Right atrium auricular region (tissue), 2 donors: ENCODE results near the gene ELF2. TPM values are rescaled to one million over a fixed set of nuclear protein-coding genes. Genes with fewer than 3 reads are reported as not detected.

Experiments
- DNase-seq: peaks from one replicate; pipeline ENCODE4 v3.0.0-alpha.2; 2019; ENCODE audit warnings: low spot score
- H3K27ac ChIP-seq, 2 donors: fragments of 200-600 bp; sonication (generic); 1 replicate in 1 of 2; 2 replicates in 1 of 2; pipeline ENCODE4 v1.5.1; 2016 to 2019
- H3K27me3 ChIP-seq, 2 donors: fragments of 200-600 bp; sonication (generic); one replicate each; pipeline versions ENCODE4 v1.5.1 to v1.6.0; 2017 to 2019
- H3K36me3 ChIP-seq: fragments of 200-600 bp; sonication (generic); one replicate; pipeline ENCODE4 v1.5.1; 2016
- H3K4me1 ChIP-seq, 2 donors: fragments of 200-600 bp; sonication (generic); one replicate each; pipeline versions ENCODE4 v1.5.1 to v1.6.0; 2017 to 2019
- H3K4me3 ChIP-seq, 2 donors: fragments of 200-600 bp; sonication (generic); 1 replicate in 1 of 2; 2 replicates in 1 of 2; pipeline ENCODE4 v1.5.1; 2017 to 2019; ENCODE audit warnings: mild to moderate bottlenecking in 1 of 2, moderate library complexity in 1 of 2
- H3K9me3 ChIP-seq, 2 donors: fragments of 200-600 bp; sonication (generic); one replicate each; pipeline ENCODE4 v1.5.1; 2019
- total RNA-seq, 2 donors: library from RNA; depleted of rRNA; stranded (reverse); fragments of >200 nt; gene quantifications; one replicate each; pipeline ENCODE4 v1.1.0, GENCODE V29; 2016
- TF ChIP-seq, protein P1 (sequence below), 2 donors: fragments of 200-600 bp; sonication (generic); IDR thresholded peaks; one replicate each; pipeline ENCODE4 v1.5.1; 2019; ENCODE audit warnings: antibody characterized with exemption in 2 of 2

Gene ELF2
- total RNA-seq, 2 donors from 2014 or later: 32.2 to 32.3 TPM

DNA sequence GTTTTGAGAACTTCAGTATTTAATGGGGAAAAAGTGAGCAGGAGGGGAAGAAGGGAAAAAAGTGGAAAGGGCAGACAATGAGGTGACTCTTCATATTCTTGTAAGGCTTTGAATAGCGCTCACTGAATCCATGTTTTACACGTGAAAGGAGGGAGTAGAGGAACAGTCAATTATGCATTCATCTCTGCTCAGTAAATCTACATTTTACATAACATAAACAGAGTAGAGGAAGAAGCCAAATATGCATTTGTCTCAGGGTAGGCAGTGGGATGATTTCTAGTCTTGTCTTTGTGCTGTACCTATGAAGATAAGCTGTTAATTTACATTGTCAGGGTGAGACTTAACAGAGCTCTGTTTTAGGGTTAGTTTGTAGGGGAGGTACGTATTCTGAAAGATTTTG is 19.4 kb upstream of the ELF2 start:
- Histone ChIP-seq H3K27me3 (no peaks in the 10 kb centered on the region), H3K4me1 (no peaks in the 10 kb centered on the region), H3K27ac (no peak overlapping the region), H3K36me3 (no peaks in the 10 kb centered on the region), H3K9me3 (no peaks in the 10 kb centered on the region), H3K4me3 (no peak overlapping the region)
- DNase-seq: no peak
- TF ChIP-seq, protein P1, sequence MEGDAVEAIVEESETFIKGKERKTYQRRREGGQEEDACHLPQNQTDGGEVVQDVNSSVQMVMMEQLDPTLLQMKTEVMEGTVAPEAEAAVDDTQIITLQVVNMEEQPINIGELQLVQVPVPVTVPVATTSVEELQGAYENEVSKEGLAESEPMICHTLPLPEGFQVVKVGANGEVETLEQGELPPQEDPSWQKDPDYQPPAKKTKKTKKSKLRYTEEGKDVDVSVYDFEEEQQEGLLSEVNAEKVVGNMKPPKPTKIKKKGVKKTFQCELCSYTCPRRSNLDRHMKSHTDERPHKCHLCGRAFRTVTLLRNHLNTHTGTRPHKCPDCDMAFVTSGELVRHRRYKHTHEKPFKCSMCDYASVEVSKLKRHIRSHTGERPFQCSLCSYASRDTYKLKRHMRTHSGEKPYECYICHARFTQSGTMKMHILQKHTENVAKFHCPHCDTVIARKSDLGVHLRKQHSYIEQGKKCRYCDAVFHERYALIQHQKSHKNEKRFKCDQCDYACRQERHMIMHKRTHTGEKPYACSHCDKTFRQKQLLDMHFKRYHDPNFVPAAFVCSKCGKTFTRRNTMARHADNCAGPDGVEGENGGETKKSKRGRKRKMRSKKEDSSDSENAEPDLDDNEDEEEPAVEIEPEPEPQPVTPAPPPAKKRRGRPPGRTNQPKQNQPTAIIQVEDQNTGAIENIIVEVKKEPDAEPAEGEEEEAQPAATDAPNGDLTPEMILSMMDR (IDR thresholded peaks at IDR 0.05): no peak

DNA sequence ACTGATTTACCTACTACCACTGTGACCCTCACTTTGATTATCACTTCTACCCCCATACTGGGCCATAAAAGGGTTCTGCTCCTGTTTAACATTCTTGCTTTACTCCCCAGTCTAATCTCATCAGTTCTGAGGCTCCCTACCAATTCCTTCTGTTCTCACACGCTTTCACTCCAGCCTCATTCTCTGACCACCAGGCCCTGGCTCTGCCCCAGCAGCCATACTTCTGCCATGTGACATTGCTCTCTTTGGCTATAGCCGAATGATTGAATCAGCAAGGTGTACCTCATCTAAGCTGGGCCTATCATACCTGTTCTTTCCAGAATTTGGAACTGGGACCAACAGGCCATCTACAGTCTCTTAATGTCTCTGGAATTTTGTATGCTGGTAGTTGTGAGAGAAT is 14.4 kb upstream of the ELF2 start:
- Histone ChIP-seq H3K4me1 (no peaks in the 10 kb centered on the region), H3K27me3 (no peaks in the 10 kb centered on the region), H3K9me3 (no peaks in the 10 kb centered on the region), H3K27ac (no peak overlapping the region), H3K4me3 (no peak overlapping the region), H3K36me3 (no peaks in the 10 kb centered on the region)
- DNase-seq: no peak
- TF ChIP-seq, protein P1 (IDR thresholded peaks at IDR 0.05): no peak

DNA sequence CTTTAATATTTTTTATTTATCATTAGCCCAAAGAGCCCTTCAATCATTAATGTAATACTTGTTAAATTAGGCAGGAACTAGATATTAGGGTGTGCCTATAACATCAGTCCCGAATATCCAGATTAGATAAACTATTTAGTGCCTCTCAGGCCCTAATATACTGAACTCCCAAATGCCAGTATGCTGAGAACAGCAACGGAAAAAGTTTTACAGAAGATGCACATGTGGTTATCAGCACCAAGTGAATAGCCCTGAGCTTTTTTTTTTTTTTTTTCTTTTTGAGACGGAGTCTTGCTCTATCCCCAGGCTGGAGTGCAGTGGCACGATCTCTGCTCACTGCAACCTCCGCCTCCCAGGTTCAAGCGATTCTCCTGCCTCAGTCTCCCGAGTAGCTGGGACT is 13.0 kb upstream of the ELF2 start:
- Histone ChIP-seq H3K4me3 (no peak overlapping the region), H3K9me3 (no peaks in the 10 kb centered on the region), H3K27me3 (no peaks in the 10 kb centered on the region), H3K36me3 (no peaks in the 10 kb centered on the region), H3K4me1 (no peaks in the 10 kb centered on the region), H3K27ac (no peak overlapping the region)
- DNase-seq: no peak
- TF ChIP-seq, protein P1 (IDR thresholded peaks at IDR 0.05): no peak

DNA sequence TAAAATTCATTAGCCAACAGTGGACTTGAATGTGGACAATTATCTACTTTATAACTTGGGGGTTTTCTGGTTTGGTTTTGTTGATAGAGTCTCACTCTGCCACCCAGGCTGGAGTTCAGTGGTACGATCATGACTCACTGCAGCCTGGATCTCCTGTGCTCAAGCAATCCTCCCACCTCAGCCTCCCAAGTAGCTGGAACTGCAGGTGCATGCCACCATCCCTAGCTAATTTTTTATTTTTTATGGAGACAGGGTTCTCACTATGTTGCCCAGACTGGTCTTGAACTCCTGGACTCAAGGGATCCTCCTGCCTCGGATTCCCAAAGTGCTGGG is 12.4 kb upstream of the ELF2 start:
- no peak overlapping the region for H3K4me3 ChIP-seq
- DNase-seq: no peak

DNA sequence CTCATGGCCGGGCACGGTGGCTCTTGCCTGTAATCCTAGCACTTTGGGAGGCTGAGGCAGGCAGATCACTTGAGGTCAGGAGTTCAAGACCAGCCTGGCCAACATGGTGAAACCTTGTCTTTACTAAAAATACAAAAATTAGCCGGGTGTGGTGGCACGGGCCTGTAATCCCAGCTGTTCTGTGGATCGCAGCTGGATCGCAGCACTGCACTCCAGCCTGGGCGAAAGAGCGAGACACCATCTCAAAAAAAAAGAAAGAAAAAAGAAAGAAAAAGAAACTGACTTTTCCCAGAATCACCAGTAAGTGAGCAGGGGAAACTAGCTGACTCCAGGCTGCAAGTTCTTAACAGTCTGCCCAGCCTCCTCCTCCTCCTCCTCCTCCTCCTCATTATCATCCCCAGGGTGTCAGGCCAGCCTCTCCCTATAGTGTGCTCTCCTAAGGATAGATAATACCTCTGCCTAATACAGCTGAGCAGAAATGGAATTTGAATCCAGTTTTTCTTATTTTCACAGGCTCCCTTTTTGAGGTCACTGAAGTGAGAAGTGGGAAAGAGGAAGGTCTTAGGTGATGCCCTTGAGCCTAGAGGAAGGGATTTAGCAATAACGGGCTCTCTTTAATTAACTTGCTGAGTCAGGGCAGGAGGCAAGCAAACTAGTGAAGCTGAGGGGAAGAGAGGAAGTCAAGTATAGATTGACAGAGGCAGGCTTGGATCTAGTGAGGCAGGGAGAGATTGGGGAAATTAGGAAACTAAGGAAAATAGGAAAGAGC is 11.8 kb upstream of the ELF2 start:
- no peaks in the 10 kb centered on the region for H3K36me3 ChIP-seq
- TF ChIP-seq, protein P1 (IDR thresholded peaks at IDR 0.05): no peak
- no peaks in the 10 kb centered on the region for H3K9me3 ChIP-seq
- no peak overlapping the region for H3K4me3 ChIP-seq
- no peak for DNase-seq
- no peaks in the 10 kb centered on the region for H3K4me1 ChIP-seq
- H3K27ac ChIP-seq: peak overlapping the region; percentile 15 to 48
- no peaks in the 10 kb centered on the region for H3K27me3 ChIP-seq

More for the DNA sequence above, 12.4 kb upstream of the ELF2 start:
- Histone ChIP-seq H3K27ac (no peak overlapping the region), H3K9me3 (no peaks in the 10 kb centered on the region), H3K36me3 (no peaks in the 10 kb centered on the region), H3K4me1 (no peaks in the 10 kb centered on the region), H3K27me3 (no peaks in the 10 kb centered on the region)
- TF ChIP-seq, protein P1 (IDR thresholded peaks at IDR 0.05): no peak

DNA sequence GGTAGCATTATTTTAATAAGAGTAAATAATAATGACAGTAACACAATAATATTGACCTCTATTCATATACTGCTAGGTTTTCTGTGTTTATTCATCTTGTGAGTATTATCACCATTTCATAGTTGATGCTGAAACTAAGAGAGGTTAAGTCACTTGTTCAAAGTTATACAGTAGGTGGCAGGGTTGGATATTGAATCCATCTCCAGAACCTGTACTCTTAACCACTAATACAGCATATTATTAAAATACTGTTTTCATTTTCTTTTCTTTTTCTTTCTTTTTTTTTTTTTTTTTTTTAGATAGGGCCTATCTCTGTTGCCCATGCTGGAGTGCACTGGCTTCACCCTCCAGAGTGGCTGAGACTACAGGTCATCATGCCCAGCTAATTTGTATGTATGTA is 7.1 kb upstream of the ELF2 start:
- no peak overlapping the region for H3K27ac ChIP-seq
- no peaks in the 10 kb centered on the region for H3K36me3 ChIP-seq
- H3K4me3 ChIP-seq: no peak overlapping the region
- DNase-seq: no peak
- TF ChIP-seq, protein P1 (IDR thresholded peaks at IDR 0.05): peak in 1 of 2 donors; percentile 18
- H3K9me3 ChIP-seq: no peaks in the 10 kb centered on the region
- no peaks in the 10 kb centered on the region for H3K4me1 ChIP-seq
- H3K27me3 ChIP-seq: no peaks in the 10 kb centered on the region
